MCF 10A (cell line): ENCODE data around the gene ZNF638. TPM values are rescaled to one million over a fixed set of nuclear protein-coding genes. Genes with fewer than 3 reads are reported as not detected.
"Not testable (repeated sequence)": the region's sequence is repeated elsewhere in the genome, so short reads cannot be mapped to it uniquely, and the experiment has no call there.

ENCODE experiments used
- BruUV-seq: library from RNA; stranded (reverse); fragments of 400-500 nt; replicated peaks from 2 replicates; lab custom pipeline; 2021; lab: Mats Ljungman, UMichigan
- CTCF ChIA-PET: fragments of 300-600 bp; sonication (Branson Sonifier 250); formaldehyde crosslinking; extraction: SDS; loops from one replicate; lab custom pipeline; 2021; ENCODE audit warnings: antibody characterized with exemption, inconsistent platforms; lab: Yijun Ruan, JAX
- POLR2A ChIA-PET: fragments of 300-600, 350-650 bp; sonication (Branson Sonifier 250); formaldehyde crosslinking; extraction: SDS; loops from one replicate; lab custom pipeline; 2020; ENCODE audit warnings: antibody characterized with exemption, inconsistent platforms; lab: Yijun Ruan, JAX
- DNase-seq: peaks from one replicate; pipeline ENCODE4 v3.0.0-alpha.2; 2018; ENCODE audit not compliant: unreplicated experiment
- H3K27ac Mint-ChIP-seq: one replicate; pipeline ENCODE4 v1.8.0; 2022; ENCODE audit warnings: mild to moderate bottlenecking, low read depth, mixed read lengths; ENCODE audit not compliant: unreplicated experiment
- H3K27me3 Mint-ChIP-seq: one replicate; pipeline ENCODE4 v1.8.0; 2022; ENCODE audit warnings: mixed read lengths; ENCODE audit not compliant: insufficient read depth, unreplicated experiment
- H3K36me3 Mint-ChIP-seq: one replicate; pipeline ENCODE4 v1.8.0; 2022; ENCODE audit warnings: mild to moderate bottlenecking, moderate library complexity, mixed read lengths; ENCODE audit not compliant: insufficient read depth, unreplicated experiment
- H3K4me1 Mint-ChIP-seq: one replicate; pipeline ENCODE4 v1.8.0; 2022; ENCODE audit warnings: mixed read lengths; ENCODE audit not compliant: insufficient read depth, unreplicated experiment
- H3K4me3 Mint-ChIP-seq: one replicate; pipeline ENCODE4 v1.8.0; 2022; ENCODE audit warnings: mild to moderate bottlenecking, moderate library complexity, mixed read lengths; ENCODE audit not compliant: unreplicated experiment
- H3K9me3 Mint-ChIP-seq: one replicate; pipeline ENCODE4 v1.8.0; 2022; ENCODE audit warnings: mixed read lengths; ENCODE audit not compliant: unreplicated experiment
- intact Hi-C: fragments of 100-400 bp; cut with micrococcal nuclease; formaldehyde crosslinking; loops from 2 replicates; pipeline ENCODE4 v1.14.1; 2022
- total RNA-seq: library from RNA; stranded (reverse); gene quantifications from 2 replicates; pipeline ENCODE4 v1.2.3, GENCODE V29; 2022
- TF ChIP-seq, protein P1 (sequence below): fragments of 200-600 bp; IDR thresholded peaks from one replicate; pipeline ENCODE4 v1.8.0; 2022; ENCODE audit warnings: antibody characterized with exemption, mild to moderate bottlenecking; ENCODE audit not compliant: unreplicated experiment

Gene ZNF638
- total RNA-seq, 1 experiment from 2014 or later: 142 TPM

DNA sequence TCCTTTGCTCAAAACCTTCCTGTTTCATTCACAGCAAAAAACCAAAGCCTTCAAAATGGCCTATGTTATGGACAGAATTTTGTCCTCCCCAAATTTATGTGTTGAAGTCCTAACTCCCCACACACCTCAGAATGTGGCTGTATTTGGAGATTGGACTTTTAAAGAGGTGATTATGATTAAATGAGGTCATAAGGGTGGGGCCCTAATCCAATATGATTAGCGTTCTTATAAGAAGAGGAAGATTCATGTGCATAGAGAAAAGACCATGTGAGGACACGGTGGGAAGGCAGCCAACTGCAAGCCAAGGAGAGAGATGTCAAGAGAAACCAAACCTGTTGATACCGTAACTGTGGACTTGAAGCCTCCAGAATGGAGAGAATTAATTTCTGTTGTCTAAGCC is 4.6 kb upstream of the ZNF638 start:
- Mint-ChIP-seq H3K4me1 (no peaks in the 10 kb centered on the region), H3K36me3 (peaks cover 7% of the 10 kb centered on the region), H3K27ac (no peak overlapping the region), H3K27me3 (no peaks in the 10 kb centered on the region), H3K9me3 (peaks cover 8% of the 10 kb centered on the region), H3K4me3 (no peak overlapping the region)
- POLR2A ChIA-PET: interaction anchor here (1.5 kb wide), 1 partner anchor 13 kb away, joined by 4 read pairs; no protein-coding TSS in a partner anchor
- TF ChIP-seq, protein P1, sequence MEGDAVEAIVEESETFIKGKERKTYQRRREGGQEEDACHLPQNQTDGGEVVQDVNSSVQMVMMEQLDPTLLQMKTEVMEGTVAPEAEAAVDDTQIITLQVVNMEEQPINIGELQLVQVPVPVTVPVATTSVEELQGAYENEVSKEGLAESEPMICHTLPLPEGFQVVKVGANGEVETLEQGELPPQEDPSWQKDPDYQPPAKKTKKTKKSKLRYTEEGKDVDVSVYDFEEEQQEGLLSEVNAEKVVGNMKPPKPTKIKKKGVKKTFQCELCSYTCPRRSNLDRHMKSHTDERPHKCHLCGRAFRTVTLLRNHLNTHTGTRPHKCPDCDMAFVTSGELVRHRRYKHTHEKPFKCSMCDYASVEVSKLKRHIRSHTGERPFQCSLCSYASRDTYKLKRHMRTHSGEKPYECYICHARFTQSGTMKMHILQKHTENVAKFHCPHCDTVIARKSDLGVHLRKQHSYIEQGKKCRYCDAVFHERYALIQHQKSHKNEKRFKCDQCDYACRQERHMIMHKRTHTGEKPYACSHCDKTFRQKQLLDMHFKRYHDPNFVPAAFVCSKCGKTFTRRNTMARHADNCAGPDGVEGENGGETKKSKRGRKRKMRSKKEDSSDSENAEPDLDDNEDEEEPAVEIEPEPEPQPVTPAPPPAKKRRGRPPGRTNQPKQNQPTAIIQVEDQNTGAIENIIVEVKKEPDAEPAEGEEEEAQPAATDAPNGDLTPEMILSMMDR: no peak
- DNase-seq: no peak
- intact Hi-C loops: no loop called here
- no TSS peak for BruUV-seq
- CTCF ChIA-PET: interaction anchor here (0.6 to 1.4 kb wide), 4 partner anchors 10 to 48 kb away, joined by 3 to 9 read pairs (median 4); no protein-coding TSS in a partner anchor

DNA sequence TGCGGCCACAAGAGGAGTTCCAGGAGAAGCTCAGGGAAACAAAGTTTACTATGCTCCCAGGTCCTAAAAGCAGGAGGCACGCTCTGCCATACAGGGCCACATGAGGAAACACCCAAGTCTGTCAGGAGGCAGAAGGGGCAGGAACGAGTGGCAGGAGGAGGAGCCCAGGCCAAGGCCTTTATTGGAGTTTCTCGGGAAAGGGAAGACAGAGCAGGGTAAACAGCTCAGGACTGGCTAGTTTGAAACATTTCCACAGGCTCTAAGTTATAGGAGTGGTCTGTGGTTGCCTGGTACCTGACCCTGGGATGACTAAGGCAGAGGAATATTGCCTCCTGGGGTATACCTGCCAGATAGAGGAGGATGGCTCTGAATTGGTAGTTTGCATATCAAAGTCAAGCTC is 3.7 kb upstream of the ZNF638 start:
- Mint-ChIP-seq H3K36me3 (peaks cover 14% of the 10 kb centered on the region), H3K27ac (no peak overlapping the region), H3K4me3 (no peak overlapping the region), H3K4me1 (no peaks in the 10 kb centered on the region), H3K9me3 (no peaks in the 10 kb centered on the region), H3K27me3 (no peaks in the 10 kb centered on the region)
- TF ChIP-seq, protein P1: no peak
- BruUV-seq: no TSS peak
- POLR2A ChIA-PET: interaction anchor here (1.5 kb wide), 1 partner anchor 14 kb away, joined by 4 read pairs; no protein-coding TSS in a partner anchor
- CTCF ChIA-PET: interaction anchor here (0.8 to 1.4 kb wide), 3 partner anchors 11 to 305 kb away, joined by 4 to 9 read pairs (median 4); no protein-coding TSS in a partner anchor
- intact Hi-C loops: no loop called here
- DNase-seq: no peak

DNA sequence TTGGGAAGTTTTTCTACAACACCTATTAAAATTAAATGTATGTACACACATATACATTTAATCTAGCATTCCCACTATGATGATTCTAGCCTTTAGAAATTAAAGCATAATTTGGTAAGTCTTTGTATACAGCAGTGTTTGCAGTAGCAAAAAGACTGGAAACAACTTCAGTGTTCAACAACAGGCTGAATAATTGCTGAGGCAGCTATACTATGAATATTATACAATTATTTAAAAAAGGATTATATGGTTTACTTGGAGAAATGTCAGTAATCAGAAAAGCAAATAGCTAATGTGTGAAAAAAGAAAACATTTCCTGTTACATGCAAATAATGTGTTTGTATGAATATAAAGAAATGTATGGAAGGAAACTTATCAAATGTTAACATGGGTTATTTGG is 1.4 kb upstream of the ZNF638 start:
- Mint-ChIP-seq H3K9me3 (no peaks in the 10 kb centered on the region), H3K27ac (no peak overlapping the region), H3K4me3 (no peak overlapping the region), H3K4me1 (peaks cover 14% of the 10 kb centered on the region), H3K36me3 (peaks cover 33% of the 10 kb centered on the region), H3K27me3 (no peaks in the 10 kb centered on the region)
- intact Hi-C loops: loop anchor here (5.0 kb wide), 1 partner anchor 103 kb away; the partner anchor contains the start of gene PAIP2B
- BruUV-seq: no TSS peak
- POLR2A ChIA-PET: interaction anchor here (0.6 to 3.4 kb wide), 6 partner anchors 18 to 1903 kb away, joined by 3 to 53 read pairs (median 8); partner anchors contain the start of genes PAIP2B and PRADC1
- DNase-seq: no peak
- CTCF ChIA-PET: interaction anchor here (0.6 to 7.5 kb wide), 20 partner anchors 10 to 181 kb away, joined by 3 to 84 read pairs (median 4); no protein-coding TSS in a partner anchor
- TF ChIP-seq, protein P1: no peak

DNA sequence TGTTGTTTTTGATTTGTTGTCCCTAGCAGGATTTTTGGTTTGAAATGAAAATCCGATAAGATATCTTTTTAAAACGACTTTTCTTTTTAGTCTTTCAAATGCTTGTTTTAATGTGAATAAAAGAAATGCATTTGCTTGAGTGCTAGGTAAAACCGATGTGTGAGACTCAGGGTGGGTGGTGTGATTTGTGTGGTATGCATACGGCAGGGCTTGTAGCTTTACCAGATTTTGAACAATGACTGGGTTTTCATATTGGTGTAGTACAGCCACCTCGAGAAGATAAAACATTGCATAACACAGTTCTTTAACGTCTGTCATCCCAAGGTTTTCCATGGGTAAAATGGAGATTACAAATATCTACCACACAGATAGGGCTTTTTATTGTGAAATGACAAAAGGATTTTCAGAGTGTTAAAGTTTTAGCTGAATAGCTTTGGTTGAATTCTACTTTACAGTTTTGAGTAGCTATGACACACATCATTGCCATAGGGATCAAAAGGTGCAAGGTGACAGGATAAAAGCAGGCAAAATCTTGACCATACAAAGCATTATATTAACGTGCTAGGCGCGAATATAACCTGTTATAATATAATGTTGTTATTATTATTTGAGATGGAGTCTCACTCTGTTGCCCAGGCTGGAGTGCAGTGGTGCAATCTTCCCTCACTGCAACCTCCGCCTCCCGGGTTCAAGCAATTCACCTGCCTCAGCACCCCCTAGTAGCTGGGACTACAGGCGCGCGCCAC is 824 bp upstream of the ZNF638 start:
- Mint-ChIP-seq H3K27me3 (no peaks in the 10 kb centered on the region), H3K4me3 (peak overlapping the region; percentile 99), H3K4me1 (peaks cover 14% of the 10 kb centered on the region), H3K27ac (peak overlapping the region; percentile 100), H3K36me3 (peaks cover 39% of the 10 kb centered on the region), H3K9me3 (no peaks in the 10 kb centered on the region)
- CTCF ChIA-PET: interaction anchor here (0.6 to 7.5 kb wide), 28 partner anchors 8 to 1421 kb away, joined by 3 to 84 read pairs (median 4); no protein-coding TSS in a partner anchor
- BruUV-seq: no TSS peak
- intact Hi-C loops: loop anchor here (1.0 to 5.0 kb wide), 2 partner anchors 31 to 103 kb away; partner anchors contain the start of gene PAIP2B
- TF ChIP-seq, protein P1: no peak
- no peak for DNase-seq
- POLR2A ChIA-PET: interaction anchor here (0.6 to 3.9 kb wide), 24 partner anchors 9 to 1913 kb away, joined by 3 to 53 read pairs (median 4); partner anchors contain the start of genes NAGK, PAIP2B and PRADC1

DNA sequence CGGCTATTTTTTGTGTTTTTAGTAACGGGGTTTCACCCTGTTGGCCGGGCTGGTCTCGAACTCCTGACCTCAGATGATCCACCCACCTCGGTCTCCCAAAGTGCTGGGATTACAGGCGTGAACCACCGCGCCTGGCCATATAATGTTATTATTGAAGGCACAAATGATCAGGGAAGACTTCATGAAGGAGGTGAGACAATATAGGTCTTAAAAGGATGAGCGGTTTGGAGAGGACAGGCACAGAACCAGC is 326 bp upstream of the ZNF638 start:
- intact Hi-C loops: loop anchor here (1.0 to 5.0 kb wide), 2 partner anchors 32 to 104 kb away; partner anchors contain the start of gene PAIP2B
- not testable (repeated sequence) for H3K27me3 Mint-ChIP-seq
- H3K36me3 Mint-ChIP-seq: peaks cover 44% of the 10 kb centered on the region

More for the DNA sequence above, 326 bp upstream of the ZNF638 start:
- peak overlapping the region; percentile 100 for H3K27ac Mint-ChIP-seq
- ChIA-PET POLR2A (interaction anchor here (0.6 to 3.9 kb wide), 24 partner anchors 9 to 1912 kb away, joined by 3 to 53 read pairs (median 5); partner anchors contain the start of genes MCEE, MPHOSPH10, NAGK and PAIP2B), CTCF (interaction anchor here (0.6 to 7.5 kb wide), 33 partner anchors 9 to 1421 kb away, joined by 3 to 84 read pairs (median 4); partner anchors contain the start of genes DYSF, MCEE and NAGK)
- DNase-seq, H3K9me3 Mint-ChIP-seq, BruUV-seq: not testable (repeated sequence)
- peaks cover 14% of the 10 kb centered on the region for H3K4me1 Mint-ChIP-seq
- peak overlapping the region; percentile 99 for H3K4me3 Mint-ChIP-seq
